HEK293 (cell line): ENCODE results near the gene NOP9.
A peak's percentile ranks its signal among the peaks of the same experiment; 100 is the strongest.

Experiments used
- CTCF ChIA-PET: fragments of 350-600 bp; formaldehyde crosslinking; extraction: SDS; loops from one replicate; lab custom pipeline; 2021; ENCODE audit warnings: antibody characterized with exemption; lab: Yijun Ruan, JAX
- POLR2A ChIA-PET: fragments of 300-600 bp; formaldehyde crosslinking; extraction: SDS; loops from one replicate; lab custom pipeline; 2020; ENCODE audit warnings: antibody characterized with exemption, inconsistent platforms; lab: Yijun Ruan, JAX
- H3K27ac ChIP-seq: fragments of 200-500 bp; sonication (Bioruptor generic); 2 replicates; pipeline ENCODE4 v1.5.1; 2014; ENCODE audit warnings: low read depth, low read length, control low read depth, inconsistent platforms; ENCODE audit errors: extremely low read depth
- H3K36me3 ChIP-seq, 2 experiments: fragments of 200-500 bp in 1 of 2; sonication (Bioruptor generic) in 1 of 2; 1 replicate in 1 of 2; 2 replicates in 1 of 2; pipeline ENCODE4 v1.5.1; 2014 to 2017; ENCODE audit warnings: inconsistent platforms in 2 of 2, low read length in 2 of 2; ENCODE audit not compliant: control insufficient read depth in 2 of 2, insufficient read depth in 1 of 2
- H3K4me1 ChIP-seq: fragments of 200-500 bp; sonication (Bioruptor generic); 2 replicates; pipeline ENCODE4 v1.5.1; 2014; ENCODE audit warnings: mild to moderate bottlenecking, low read length, inconsistent platforms; ENCODE audit not compliant: control insufficient read depth, insufficient read depth
- H3K4me3 ChIP-seq: 2 replicates; pipeline ENCODE4 v1.5.1; 2011; ENCODE audit warnings: low read depth, mild to moderate bottlenecking, control low read depth, low read length, moderate library complexity
- H3K9me3 ChIP-seq: fragments of 200-500 bp; sonication (Bioruptor generic); 2 replicates; pipeline ENCODE4 v1.5.1; 2014; ENCODE audit warnings: low read depth, low read length, inconsistent platforms; ENCODE audit not compliant: control insufficient read depth, insufficient read depth
- GLI2 ChIP-seq: fragments of 450-650 bp; formaldehyde crosslinking; IDR thresholded peaks from 2 replicates; pipeline ENCODE4; 2017; ENCODE audit warnings: missing biosample characterization, missing genetic modification characterization, low read depth, borderline replicate concordance
- SCRT1 ChIP-seq: fragments of 450-650 bp; formaldehyde crosslinking; IDR thresholded peaks from 2 replicates; pipeline ENCODE4 v1.5.1; 2016; ENCODE audit warnings: missing biosample characterization, missing genetic modification characterization, borderline replicate concordance
- SCRT2 ChIP-seq: fragments of 450-650 bp; formaldehyde crosslinking; IDR thresholded peaks from 2 replicates; pipeline ENCODE4 v1.5.1; 2016; ENCODE audit warnings: missing biosample characterization, missing genetic modification characterization
- SP2 ChIP-seq: fragments of 450-650 bp; formaldehyde crosslinking; IDR thresholded peaks from 2 replicates; pipeline ENCODE4 v1.5.1; 2016; ENCODE audit warnings: missing biosample characterization, missing genetic modification characterization
- TCF7L2 ChIP-seq: IDR thresholded peaks from 2 replicates; pipeline ENCODE4 v1.6.1; 2011; ENCODE audit warnings: low read depth, mild to moderate bottlenecking, inconsistent platforms, low read length, moderate library complexity, borderline replicate concordance
- WT1 ChIP-seq: fragments of 450-650 bp; formaldehyde crosslinking; IDR thresholded peaks from 2 replicates; pipeline ENCODE4 v1.5.1; 2016; ENCODE audit warnings: missing biosample characterization, missing genetic modification characterization
- ZFP41 ChIP-seq: fragments of 450-650 bp; formaldehyde crosslinking; IDR thresholded peaks from 2 replicates; pipeline ENCODE4 v1.5.1; 2016; ENCODE audit warnings: missing biosample characterization, missing genetic modification characterization, borderline replicate concordance
- ZIC2 ChIP-seq: fragments of 450-650 bp; formaldehyde crosslinking; IDR thresholded peaks from 2 replicates; pipeline ENCODE4 v1.5.1; 2016; ENCODE audit warnings: missing biosample characterization, missing genetic modification characterization
- ZNF10 ChIP-seq: fragments of 450-650 bp; formaldehyde crosslinking; IDR thresholded peaks from 2 replicates; pipeline ENCODE4 v1.5.1; 2017; ENCODE audit warnings: missing biosample characterization, missing genetic modification characterization
- ZNF114 ChIP-seq: fragments of 450-650 bp; formaldehyde crosslinking; IDR thresholded peaks from 2 replicates; pipeline ENCODE4 v1.5.0; 2017; ENCODE audit warnings: missing biosample characterization, missing genetic modification characterization
- ZNF530 ChIP-seq: fragments of 450-650 bp; formaldehyde crosslinking; IDR thresholded peaks from 2 replicates; pipeline ENCODE4 v1.5.1; 2016; ENCODE audit warnings: low read depth, missing biosample characterization, missing genetic modification characterization
- ZNF610 ChIP-seq: fragments of 450-650 bp; formaldehyde crosslinking; IDR thresholded peaks from 2 replicates; pipeline ENCODE4 v1.5.1; 2016; ENCODE audit warnings: missing biosample characterization, missing genetic modification characterization, borderline replicate concordance
- ZNF701 ChIP-seq: fragments of 450-650 bp; formaldehyde crosslinking; IDR thresholded peaks from 2 replicates; pipeline ENCODE4 v1.5.1; 2016; ENCODE audit warnings: missing biosample characterization, missing genetic modification characterization
- ZSCAN30 ChIP-seq: fragments of 450-650 bp; IDR thresholded peaks from 2 replicates; pipeline ENCODE4 v1.5.1; 2018; ENCODE audit warnings: missing biosample characterization, mild to moderate bottlenecking, missing genetic modification characterization, moderate library complexity
- TF ChIP-seq, protein P1 (sequence below): fragments of 450-650 bp; formaldehyde crosslinking; IDR thresholded peaks from 2 replicates; pipeline ENCODE4 v1.5.1; 2016; ENCODE audit warnings: missing biosample characterization, missing genetic modification characterization
- TF ChIP-seq, protein P2 (sequence below): fragments of 450-650 bp; formaldehyde crosslinking; IDR thresholded peaks from 2 replicates; pipeline ENCODE4 v1.5.1; 2017; ENCODE audit warnings: missing biosample characterization, missing genetic modification characterization
- TF ChIP-seq, protein P3 (sequence below): fragments of 450-650 bp; formaldehyde crosslinking; IDR thresholded peaks from 2 replicates; pipeline ENCODE4 v1.5.1; 2016; ENCODE audit warnings: missing biosample characterization, missing genetic modification characterization
- TF ChIP-seq, protein P4 (sequence below): fragments of 450-650 bp; formaldehyde crosslinking; IDR thresholded peaks from 2 replicates; pipeline ENCODE4 v1.5.1; 2016; ENCODE audit warnings: missing biosample characterization, missing genetic modification characterization, borderline replicate concordance
- TF ChIP-seq, protein P5 (sequence below): fragments of 450-650 bp; formaldehyde crosslinking; IDR thresholded peaks from 2 replicates; pipeline ENCODE4 v1.5.1; 2016; ENCODE audit warnings: missing biosample characterization, missing genetic modification characterization

The NOP9 gene

DNA sequence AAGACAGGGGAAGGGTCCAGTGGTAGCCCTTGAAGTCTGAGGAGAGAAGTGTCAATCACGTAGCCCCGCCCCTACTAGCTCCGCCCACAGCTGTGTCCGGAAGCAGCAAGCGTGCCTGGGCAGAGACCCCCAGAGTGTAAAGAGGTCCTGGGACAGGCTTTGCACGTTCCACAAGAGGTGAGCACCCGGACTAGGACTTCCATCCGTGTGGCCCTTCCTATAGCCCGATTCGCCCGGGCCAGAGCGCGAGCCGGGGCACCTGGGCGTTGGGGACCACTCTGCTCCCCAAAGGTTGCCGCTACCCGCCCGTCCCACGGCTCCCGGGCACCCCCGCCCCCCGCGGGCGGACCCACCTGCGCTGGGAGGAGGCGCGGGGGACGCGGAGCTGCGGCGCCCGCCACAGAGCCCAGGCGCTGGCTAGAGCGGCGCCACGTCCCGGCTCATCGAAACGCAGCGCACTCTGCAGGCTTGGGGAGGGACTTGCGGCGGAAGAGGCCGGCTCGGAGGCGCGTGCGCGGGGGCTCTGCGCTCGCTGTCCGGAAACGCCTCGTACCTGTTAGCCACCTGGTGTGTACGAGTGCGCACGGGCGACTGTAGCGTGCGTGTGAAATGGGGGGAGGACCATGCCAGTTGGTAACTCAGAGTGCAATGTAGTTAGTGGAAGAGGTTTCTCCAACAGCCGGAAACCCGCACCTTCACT, 28.4 kb upstream of the NOP9 start, which contains the start of gene RABGGTA (continued):
- TF ChIP-seq, protein P1, sequence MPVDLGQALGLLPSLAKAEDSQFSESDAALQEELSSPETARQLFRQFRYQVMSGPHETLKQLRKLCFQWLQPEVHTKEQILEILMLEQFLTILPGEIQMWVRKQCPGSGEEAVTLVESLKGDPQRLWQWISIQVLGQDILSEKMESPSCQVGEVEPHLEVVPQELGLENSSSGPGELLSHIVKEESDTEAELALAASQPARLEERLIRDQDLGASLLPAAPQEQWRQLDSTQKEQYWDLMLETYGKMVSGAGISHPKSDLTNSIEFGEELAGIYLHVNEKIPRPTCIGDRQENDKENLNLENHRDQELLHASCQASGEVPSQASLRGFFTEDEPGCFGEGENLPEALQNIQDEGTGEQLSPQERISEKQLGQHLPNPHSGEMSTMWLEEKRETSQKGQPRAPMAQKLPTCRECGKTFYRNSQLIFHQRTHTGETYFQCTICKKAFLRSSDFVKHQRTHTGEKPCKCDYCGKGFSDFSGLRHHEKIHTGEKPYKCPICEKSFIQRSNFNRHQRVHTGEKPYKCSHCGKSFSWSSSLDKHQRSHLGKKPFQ (tag by site-specific recombination): no peak
- TF ChIP-seq SP2 (tag by site-specific recombination): peak; percentile 70

DNA sequence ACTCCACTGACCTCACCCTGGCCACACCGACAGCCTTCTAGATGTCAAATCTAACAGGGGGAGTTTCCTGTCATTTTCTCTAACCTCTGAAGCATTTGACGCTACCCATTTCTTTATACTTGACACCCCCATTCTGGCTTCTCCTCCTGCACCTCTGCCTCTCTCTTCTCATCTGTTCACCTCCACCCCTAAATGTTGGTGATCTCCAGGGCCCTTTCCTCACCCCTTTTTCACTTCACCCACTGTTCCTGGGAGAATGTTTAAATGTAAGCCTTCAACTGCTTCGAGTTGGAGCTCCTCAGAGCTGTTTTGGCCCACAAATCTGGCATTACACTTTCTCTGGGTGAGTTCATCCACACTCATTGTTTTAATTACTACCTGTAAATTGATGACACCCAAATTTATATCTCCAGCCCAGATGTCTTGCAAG, 27.8 kb upstream of the NOP9 start:
- H3K4me1 ChIP-seq: peaks cover 3% of the 10 kb centered on the region; the same call in 1 of the 2 replicates
- no peaks in the 10 kb centered on the region for H3K9me3 ChIP-seq
- H3K27ac ChIP-seq: peak overlapping the region; percentile 94; the same call in 1 of the 2 replicates
- TF ChIP-seq SCRT1 (0 out of 2 replicates have a peak, but pooled peaks have one; percentile 2), ZIC2 (tag by site-specific recombination) (no peak), WT1 (no peak), TCF7L2 (no peak), ZFP41 (tag by site-specific recombination) (no peak), ZSCAN30 (tag by site-specific recombination) (no peak), ZNF610 (tag by site-specific recombination) (no peak), ZNF10 (0 out of 2 replicates have a peak, but pooled peaks have one; percentile 53), ZNF114 (tag by site-specific recombination) (no peak), GLI2 (tag by site-specific recombination) (no peak), SCRT2 (peak; percentile 8; the same call in 1 of the 2 replicates), ZNF701 (tag by site-specific recombination) (no peak), ZNF530 (tag by site-specific recombination) (no peak)
- TF ChIP-seq, protein P2, sequence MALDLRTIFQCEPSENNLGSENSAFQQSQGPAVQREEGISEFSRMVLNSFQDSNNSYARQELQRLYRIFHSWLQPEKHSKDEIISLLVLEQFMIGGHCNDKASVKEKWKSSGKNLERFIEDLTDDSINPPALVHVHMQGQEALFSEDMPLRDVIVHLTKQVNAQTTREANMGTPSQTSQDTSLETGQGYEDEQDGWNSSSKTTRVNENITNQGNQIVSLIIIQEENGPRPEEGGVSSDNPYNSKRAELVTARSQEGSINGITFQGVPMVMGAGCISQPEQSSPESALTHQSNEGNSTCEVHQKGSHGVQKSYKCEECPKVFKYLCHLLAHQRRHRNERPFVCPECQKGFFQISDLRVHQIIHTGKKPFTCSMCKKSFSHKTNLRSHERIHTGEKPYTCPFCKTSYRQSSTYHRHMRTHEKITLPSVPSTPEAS (tag by site-specific recombination): no peak
- TF ChIP-seq, protein P3, sequence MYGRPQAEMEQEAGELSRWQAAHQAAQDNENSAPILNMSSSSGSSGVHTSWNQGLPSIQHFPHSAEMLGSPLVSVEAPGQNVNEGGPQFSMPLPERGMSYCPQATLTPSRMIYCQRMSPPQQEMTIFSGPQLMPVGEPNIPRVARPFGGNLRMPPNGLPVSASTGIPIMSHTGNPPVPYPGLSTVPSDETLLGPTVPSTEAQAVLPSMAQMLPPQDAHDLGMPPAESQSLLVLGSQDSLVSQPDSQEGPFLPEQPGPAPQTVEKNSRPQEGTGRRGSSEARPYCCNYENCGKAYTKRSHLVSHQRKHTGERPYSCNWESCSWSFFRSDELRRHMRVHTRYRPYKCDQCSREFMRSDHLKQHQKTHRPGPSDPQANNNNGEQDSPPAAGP (tag by site-specific recombination): no peak
- TF ChIP-seq, protein P4, sequence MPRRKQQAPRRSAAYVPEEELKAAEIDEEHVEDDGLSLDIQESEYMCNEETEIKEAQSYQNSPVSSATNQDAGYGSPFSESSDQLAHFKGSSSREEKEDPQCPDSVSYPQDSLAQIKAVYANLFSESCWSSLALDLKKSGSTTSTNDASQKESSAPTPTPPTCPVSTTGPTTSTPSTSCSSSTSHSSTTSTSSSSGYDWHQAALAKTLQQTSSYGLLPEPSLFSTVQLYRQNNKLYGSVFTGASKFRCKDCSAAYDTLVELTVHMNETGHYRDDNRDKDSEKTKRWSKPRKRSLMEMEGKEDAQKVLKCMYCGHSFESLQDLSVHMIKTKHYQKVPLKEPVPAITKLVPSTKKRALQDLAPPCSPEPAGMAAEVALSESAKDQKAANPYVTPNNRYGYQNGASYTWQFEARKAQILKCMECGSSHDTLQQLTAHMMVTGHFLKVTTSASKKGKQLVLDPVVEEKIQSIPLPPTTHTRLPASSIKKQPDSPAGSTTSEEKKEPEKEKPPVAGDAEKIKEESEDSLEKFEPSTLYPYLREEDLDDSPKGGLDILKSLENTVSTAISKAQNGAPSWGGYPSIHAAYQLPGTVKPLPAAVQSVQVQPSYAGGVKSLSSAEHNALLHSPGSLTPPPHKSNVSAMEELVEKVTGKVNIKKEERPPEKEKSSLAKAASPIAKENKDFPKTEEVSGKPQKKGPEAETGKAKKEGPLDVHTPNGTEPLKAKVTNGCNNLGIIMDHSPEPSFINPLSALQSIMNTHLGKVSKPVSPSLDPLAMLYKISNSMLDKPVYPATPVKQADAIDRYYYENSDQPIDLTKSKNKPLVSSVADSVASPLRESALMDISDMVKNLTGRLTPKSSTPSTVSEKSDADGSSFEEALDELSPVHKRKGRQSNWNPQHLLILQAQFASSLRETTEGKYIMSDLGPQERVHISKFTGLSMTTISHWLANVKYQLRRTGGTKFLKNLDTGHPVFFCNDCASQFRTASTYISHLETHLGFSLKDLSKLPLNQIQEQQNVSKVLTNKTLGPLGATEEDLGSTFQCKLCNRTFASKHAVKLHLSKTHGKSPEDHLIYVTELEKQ: no peak
- TF ChIP-seq, protein P5, sequence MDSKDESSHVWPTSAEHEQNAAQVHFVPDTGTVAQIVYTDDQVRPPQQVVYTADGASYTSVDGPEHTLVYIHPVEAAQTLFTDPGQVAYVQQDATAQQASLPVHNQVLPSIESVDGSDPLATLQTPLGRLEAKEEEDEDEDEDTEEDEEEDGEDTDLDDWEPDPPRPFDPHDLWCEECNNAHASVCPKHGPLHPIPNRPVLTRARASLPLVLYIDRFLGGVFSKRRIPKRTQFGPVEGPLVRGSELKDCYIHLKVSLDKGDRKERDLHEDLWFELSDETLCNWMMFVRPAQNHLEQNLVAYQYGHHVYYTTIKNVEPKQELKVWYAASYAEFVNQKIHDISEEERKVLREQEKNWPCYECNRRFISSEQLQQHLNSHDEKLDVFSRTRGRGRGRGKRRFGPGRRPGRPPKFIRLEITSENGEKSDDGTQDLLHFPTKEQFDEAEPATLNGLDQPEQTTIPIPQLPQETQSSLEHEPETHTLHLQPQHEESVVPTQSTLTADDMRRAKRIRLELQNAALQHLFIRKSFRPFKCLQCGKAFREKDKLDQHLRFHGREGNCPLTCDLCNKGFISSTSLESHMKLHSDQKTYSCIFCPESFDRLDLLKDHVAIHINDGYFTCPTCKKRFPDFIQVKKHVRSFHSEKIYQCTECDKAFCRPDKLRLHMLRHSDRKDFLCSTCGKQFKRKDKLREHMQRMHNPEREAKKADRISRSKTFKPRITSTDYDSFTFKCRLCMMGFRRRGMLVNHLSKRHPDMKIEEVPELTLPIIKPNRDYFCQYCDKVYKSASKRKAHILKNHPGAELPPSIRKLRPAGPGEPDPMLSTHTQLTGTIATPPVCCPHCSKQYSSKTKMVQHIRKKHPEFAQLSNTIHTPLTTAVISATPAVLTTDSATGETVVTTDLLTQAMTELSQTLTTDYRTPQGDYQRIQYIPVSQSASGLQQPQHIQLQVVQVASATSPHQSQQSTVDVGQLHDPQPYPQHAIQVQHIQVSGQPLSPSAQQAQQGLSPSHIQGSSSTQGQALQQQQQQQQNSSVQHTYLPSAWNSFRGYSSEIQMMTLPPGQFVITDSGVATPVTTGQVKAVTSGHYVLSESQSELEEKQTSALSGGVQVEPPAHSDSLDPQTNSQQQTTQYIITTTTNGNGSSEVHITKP (tag by site-specific recombination): peak; percentile 97
- peak overlapping the region; percentile 92 for H3K4me3 ChIP-seq
- H3K36me3 ChIP-seq: peaks cover 0 to 24% of the 10 kb centered on the region in 2 experiments; a peak in 1 of 3 replicates
- ChIA-PET POLR2A (interaction anchor here (0.5 to 2.9 kb wide), 27 partner anchors 9 to 219 kb away, joined by 3 to 47 read pairs (median 6); partner anchors contain the start of genes CHMP4A, CIDEB, DCAF11 and DHRS1), CTCF (interaction anchor here (0.6 to 3.0 kb wide), 9 partner anchors 9 to 120 kb away, joined by 3 to 15 read pairs (median 4); partner anchors contain the start of gene TINF2)
